Neural progenitor cell (in vitro differentiated cells): ENCODE data around the gene PGBD5.

Experiments used
- EZH2 ChIP-seq: fragments of 200-600 bp; sonication (generic); IDR thresholded peaks from 2 replicates; pipeline ENCODE4 v1.6.1; 2017; ENCODE audit warnings: antibody characterized with exemption, mild to moderate bottlenecking, moderate library complexity
- TF ChIP-seq, protein P1 (sequence below): fragments of 200-600 bp; sonication (generic); IDR thresholded peaks from 2 replicates; pipeline ENCODE4 v1.5.1; 2017; ENCODE audit warnings: antibody characterized with exemption, mild to moderate bottlenecking

DNA sequence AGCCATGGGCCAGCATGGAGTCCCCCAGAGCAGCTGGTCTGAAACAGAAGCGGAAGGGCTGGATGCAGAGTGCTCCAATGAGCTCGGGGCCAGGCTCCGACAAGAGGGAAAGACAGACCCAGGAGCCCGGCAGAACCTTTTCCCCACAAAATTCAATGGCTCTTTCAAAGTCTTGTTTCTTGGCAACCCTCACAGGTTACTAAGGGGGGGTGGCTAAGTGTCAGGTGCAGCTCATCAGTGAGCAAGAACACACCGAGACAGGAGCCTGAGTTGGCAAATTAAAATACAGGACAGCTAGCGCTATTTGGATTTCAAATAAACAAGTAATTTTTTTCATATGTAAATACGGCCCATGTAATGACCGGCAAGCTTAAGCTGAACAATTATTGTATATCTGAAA is 27.3 kb downstream of the PGBD5 start:
- TF ChIP-seq, protein P1, sequence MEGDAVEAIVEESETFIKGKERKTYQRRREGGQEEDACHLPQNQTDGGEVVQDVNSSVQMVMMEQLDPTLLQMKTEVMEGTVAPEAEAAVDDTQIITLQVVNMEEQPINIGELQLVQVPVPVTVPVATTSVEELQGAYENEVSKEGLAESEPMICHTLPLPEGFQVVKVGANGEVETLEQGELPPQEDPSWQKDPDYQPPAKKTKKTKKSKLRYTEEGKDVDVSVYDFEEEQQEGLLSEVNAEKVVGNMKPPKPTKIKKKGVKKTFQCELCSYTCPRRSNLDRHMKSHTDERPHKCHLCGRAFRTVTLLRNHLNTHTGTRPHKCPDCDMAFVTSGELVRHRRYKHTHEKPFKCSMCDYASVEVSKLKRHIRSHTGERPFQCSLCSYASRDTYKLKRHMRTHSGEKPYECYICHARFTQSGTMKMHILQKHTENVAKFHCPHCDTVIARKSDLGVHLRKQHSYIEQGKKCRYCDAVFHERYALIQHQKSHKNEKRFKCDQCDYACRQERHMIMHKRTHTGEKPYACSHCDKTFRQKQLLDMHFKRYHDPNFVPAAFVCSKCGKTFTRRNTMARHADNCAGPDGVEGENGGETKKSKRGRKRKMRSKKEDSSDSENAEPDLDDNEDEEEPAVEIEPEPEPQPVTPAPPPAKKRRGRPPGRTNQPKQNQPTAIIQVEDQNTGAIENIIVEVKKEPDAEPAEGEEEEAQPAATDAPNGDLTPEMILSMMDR, result no peak
- no peak for TF ChIP-seq EZH2
